ENCODE results near the gene EMILIN3. TPM values are rescaled to one million over a fixed set of nuclear protein-coding genes. Genes with fewer than 3 reads are reported as not detected.

Gene EMILIN3
- total RNA-seq, 1 experiment from 2014 or later = not detected

DNA sequence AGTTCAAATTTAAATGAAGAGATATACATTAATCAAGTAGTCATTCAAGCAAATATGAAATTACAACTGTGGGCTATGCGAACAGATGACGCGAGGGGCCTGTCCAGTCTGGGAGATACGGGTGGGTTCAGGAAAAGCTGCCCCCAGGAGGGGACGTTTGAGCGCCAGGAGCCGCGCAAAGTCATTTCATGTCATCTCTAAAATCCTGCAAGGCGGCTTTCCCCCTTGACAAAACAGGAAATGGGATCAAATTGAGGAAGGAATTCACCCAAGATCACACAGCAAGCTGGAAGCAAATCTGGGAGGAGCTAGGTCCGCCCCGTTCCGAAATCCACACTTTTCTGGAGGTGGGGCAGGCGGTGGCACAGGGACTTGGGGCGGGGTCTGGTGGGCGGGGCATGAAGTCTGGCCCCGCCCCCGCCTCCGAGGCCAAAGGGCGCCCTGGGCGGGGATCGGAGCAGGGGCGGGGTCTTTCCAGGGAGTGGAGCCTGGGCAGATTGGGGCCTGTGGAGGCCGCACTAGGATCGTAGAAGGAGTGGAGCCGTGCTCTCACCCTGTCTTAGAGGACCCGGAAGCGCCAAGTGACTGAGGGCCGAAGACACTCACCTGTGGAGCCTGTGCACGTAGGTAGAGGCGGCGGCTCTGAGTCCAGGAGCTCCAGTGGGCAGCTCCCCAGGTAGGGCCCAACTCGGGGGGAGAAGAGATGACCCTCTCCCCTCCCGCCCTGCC, 26.1 kb downstream of the EMILIN3 start, which contains the start of gene LPIN3:
LPIN3 (plus strand) TSS at position 495 of the 729 bp plus-strand sequence. CDS start 4,983 bp downstream, outside the sequence.
- intact Hi-C loops (cut with micrococcal nuclease) = loop anchor here (1.0 to 2.0 kb wide), 5 partner anchors 108 to 372 kb away; no protein-coding TSS in a partner anchor
- H3K27ac ChIP-seq (ENCODE audit: low read depth, low read length) = peak within 1 kb of the TSS; percentile 42
- no TSS peak for BruUV-seq (replicated peaks)
- no peaks in the 10 kb centered on the region for H4K20me1 ChIP-seq (ENCODE audit: insufficient read depth)
- DNase-seq (ENCODE audit: low read depth, low spot score) (peak; percentile 84), ATAC-seq (peak; percentile 83)
- peak within 1 kb of the TSS; percentile 67 for H3K9ac ChIP-seq (ENCODE audit: low read length)
- RAD21 ChIA-PET (ENCODE audit: low non-redundant PET in 1 of 2, low total read pairs in 2 of 2, uncharacterized antibody in 2 of 2, unreplicated experiment in 2 of 2) = interaction anchor here (0.6 to 1.8 kb wide), 8 partner anchors 29 to 375 kb away, joined by 3 to 17 read pairs (median 6); no protein-coding TSS in a partner anchor
- CTCF ChIA-PET = interaction anchor here (0.7 to 3.4 kb wide), 22 partner anchors 9 to 461 kb away, joined by 3 to 83 read pairs (median 4); partner anchors contain the start of gene ZHX3
- no peaks in the 10 kb centered on the region; the same call in 1 of the 2 replicates for H3K79me2 ChIP-seq (ENCODE audit: insufficient read depth, low read length)
- no peaks in the 10 kb centered on the region for H3K9me3 ChIP-seq (ENCODE audit: control insufficient read depth in 1 of 2, insufficient read depth in 1 of 2, low read depth in 1 of 2, low read length in 2 of 2)
- TF ChIP-seq RAD21 (IDR thresholded peaks at IDR 0.05; ENCODE audit: low read depth) (peak; percentile 65), POLR2A (IDR thresholded peaks at IDR 0.05; ENCODE audit: borderline replicate concordance, extremely low read depth, insufficient read depth, insufficient read length) (peak; percentile 51), SRF (IDR thresholded peaks at IDR 0.05; ENCODE audit: low read depth) (no peak), REST (IDR thresholded peaks at IDR 0.05; ENCODE audit: low read depth) (no peak), ELF1 (IDR thresholded peaks at IDR 0.05; ENCODE audit: borderline replicate concordance, low read depth) (peak; percentile 74; the same call in 1 of the 2 replicates), SP1 (IDR thresholded peaks at IDR 0.05; ENCODE audit: low read depth) (no peak), CTCF (IDR thresholded peaks at IDR 0.05 in 2 of 3, conservative IDR thresholded peaks at IDR 0.05 in 1 of 3; ENCODE audit: borderline replicate concordance in 1 of 3, insufficient read depth in 1 of 3, low read depth in 2 of 3, low read length in 2 of 3) (0 out of 6 replicates have a peak, but pooled peaks of 1 of the 3 experiments have one; percentile 10), YY1 (IDR thresholded peaks at IDR 0.05; ENCODE audit: extremely low read depth, insufficient replicate concordance, low read depth, low read length) (peak; percentile 27), POLR2AphosphoS5 (IDR thresholded peaks at IDR 0.05; ENCODE audit: low read depth, low read length) (peak; percentile 81), ZFX (IDR thresholded peaks at IDR 0.05) (peak; percentile 41)
- H3K36me3 ChIP-seq (ENCODE audit: control insufficient read depth in 1 of 2, insufficient read depth in 2 of 2, low read length in 2 of 2) = no peaks in the 10 kb centered on the region
- H2AFZ ChIP-seq (ENCODE audit: low read depth, low read length, poor library complexity, severe bottlenecking) = peak within 1 kb of the TSS; percentile 96
- no peaks in the 10 kb centered on the region for H3K27me3 ChIP-seq (ENCODE audit: insufficient read depth, low read length)
- POLR2A ChIA-PET = interaction anchor here (1.0 to 1.2 kb wide), 3 partner anchors 76 to 205 kb away, joined by 3 to 4 read pairs (median 4); no protein-coding TSS in a partner anchor
- H3K4me1 ChIP-seq (ENCODE audit: control insufficient read depth in 1 of 2, insufficient read depth in 2 of 2, low read length in 2 of 2) = peaks cover 6 to 21% of the 10 kb centered on the region in 2 experiments; a peak in 3 of 4 replicates
- H3K4me3 ChIP-seq (replicated peaks in 1 of 2; ENCODE audit: low read depth in 1 of 2, low read length in 2 of 2) = peak within 1 kb of the TSS; percentile 70 to 74
- peak within 1 kb of the TSS; percentile 99 for H3K4me2 ChIP-seq (ENCODE audit: low read length)
- no peaks in the 10 kb centered on the region for H3K9me2 ChIP-seq (ENCODE audit: insufficient read depth)
